ENCODE results near the gene RALGAPA2.

DNA sequence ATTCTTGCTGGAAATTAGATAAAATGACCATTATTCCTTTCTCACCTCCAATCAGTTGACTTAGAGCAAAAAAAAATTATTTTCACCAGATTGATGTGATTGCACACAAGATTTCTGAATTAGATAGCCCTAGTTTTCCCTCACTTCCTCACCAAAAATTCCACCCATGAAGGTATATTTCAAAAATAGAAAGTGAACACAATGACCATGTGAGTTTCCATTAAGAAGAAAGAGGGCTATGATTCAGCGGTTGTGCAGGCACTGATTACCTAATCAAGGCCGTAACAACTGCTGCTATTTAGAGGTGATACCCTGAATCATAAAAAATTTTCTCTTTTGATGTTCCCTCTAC is 19.5 kb upstream of the RALGAPA2 start:
- TF ChIP-seq POLR2A (IDR thresholded peaks at IDR 0.05; ENCODE audit: low read length) (no peak), GATA1 (IDR thresholded peaks at IDR 0.05; ENCODE audit: low read depth, low read length) (no peak)
